Keratinocyte (primary cell): Measurements from ENCODE around the gene NXN. TPM values are rescaled to one million over a fixed set of nuclear protein-coding genes. Genes with fewer than 3 reads are reported as not detected.

Source experiments
- DNase-seq: peaks from one replicate; pipeline ENCODE4 v3.0.0-alpha.2; 2011; ENCODE audit warnings: low read depth, missing footprints, low spot score
- FAIRE-seq: peaks from 2 replicates; lab custom pipeline; 2011; peaks lifted over from hg19 to GRCh38; lab: Jason Lieb, UNC
- H2AFZ ChIP-seq: 2 replicates; pipeline ENCODE4 v1.6.0; 2012; ENCODE audit warnings: low read length, control low read depth, inconsistent platforms; ENCODE audit not compliant: control insufficient read depth
- H3K27ac ChIP-seq: 2 replicates; pipeline ENCODE4 v1.5.1; 2011; ENCODE audit warnings: low read length; ENCODE audit not compliant: control insufficient read depth, insufficient read depth
- H3K27me3 ChIP-seq: 3 replicates; pipeline ENCODE4 v1.6.0; 2011; ENCODE audit warnings: low read length; ENCODE audit not compliant: control insufficient read depth, insufficient read depth; ENCODE audit errors: extremely low read depth
- H3K36me3 ChIP-seq, 2 experiments: 2 replicates in 1 of 2; 3 replicates in 1 of 2; pipeline ENCODE4 v1.5.1; 2011; ENCODE audit warnings: low read length in 2 of 2, mild to moderate bottlenecking in 1 of 2; ENCODE audit not compliant: control insufficient read depth in 2 of 2, insufficient read depth in 2 of 2; ENCODE audit errors: extremely low read depth in 1 of 2
- H3K4me1 ChIP-seq: 3 replicates; pipeline ENCODE4 v1.5.1; 2011; ENCODE audit warnings: low read length; ENCODE audit not compliant: control insufficient read depth, insufficient read depth; ENCODE audit errors: extremely low read depth
- H3K4me2 ChIP-seq: 3 replicates; pipeline ENCODE4 v1.6.0; 2011; ENCODE audit warnings: low read depth, low read length; ENCODE audit not compliant: control insufficient read depth, insufficient read depth; ENCODE audit errors: extremely low read depth
- H3K4me3 ChIP-seq, 3 experiments: fragments of 200-600 bp in 1 of 3; sonication (generic) in 1 of 3; 2 replicates in 2 of 3; 3 replicates in 1 of 3; pipeline ENCODE4 v1.5.1; 2011 to 2016; ENCODE audit warnings: low read length in 3 of 3, mild to moderate bottlenecking in 3 of 3, control low read depth in 2 of 3, inconsistent platforms in 1 of 3, low read depth in 1 of 3, mixed read lengths in 1 of 3, mixed run types in 1 of 3, moderate library complexity in 1 of 3; ENCODE audit not compliant: control insufficient read depth in 2 of 3, insufficient read depth in 2 of 3; ENCODE audit errors: extremely low read depth in 1 of 3
- H3K79me2 ChIP-seq: 2 replicates; pipeline ENCODE4 v1.6.0; 2012; ENCODE audit warnings: low read length; ENCODE audit not compliant: control insufficient read depth, insufficient read depth
- H3K9ac ChIP-seq: 3 replicates; pipeline ENCODE4 v1.6.0; 2011; ENCODE audit warnings: low read length; ENCODE audit not compliant: control insufficient read depth, insufficient read depth; ENCODE audit errors: extremely low read depth
- H3K9me1 ChIP-seq: 3 replicates; pipeline ENCODE4 v1.6.0; 2011; ENCODE audit warnings: low read length; ENCODE audit not compliant: control insufficient read depth, insufficient read depth; ENCODE audit errors: extremely low read depth
- H3K9me3 ChIP-seq: 2 replicates; pipeline ENCODE4 v1.5.1; 2012; ENCODE audit warnings: low read depth, low read length; ENCODE audit not compliant: control insufficient read depth
- H4K20me1 ChIP-seq: 3 replicates; pipeline ENCODE4 v1.6.0; 2011; ENCODE audit warnings: low read length; ENCODE audit not compliant: control insufficient read depth, insufficient read depth; ENCODE audit errors: extremely low read depth
- EZH2 ChIP-seq: IDR thresholded peaks from one replicate; pipeline ENCODE4 v1.6.1; 2012; ENCODE audit warnings: inconsistent platforms, mild to moderate bottlenecking, low read length, moderate library complexity
- dilution Hi-C: fragments of 300-500 bp; cut with MboI; formaldehyde crosslinking; loops from one replicate; pipeline ENCODE4 v1.7.0; 2020; ENCODE audit warnings: low sequenced_read_pairs; ENCODE audit not compliant: extremely low pct_ligation_motif_present
- polyA plus RNA-seq, 5 experiments: library from polyadenylated mRNA; depleted of rRNA in 3 of 5; stranded (reverse) in 3 of 5; stranded (forward) in 1 of 5; unstranded in 1 of 5; fragments of >200 nt; gene quantifications; 1 replicate in 1 of 5; 2 replicates in 3 of 5; 3 replicates in 1 of 5; pipeline versions ENCODE4 v1.2.1 to v1.2.3, GENCODE V29; 2011 to 2012; ENCODE audit warnings: missing spikeins in 2 of 5, low read depth in 1 of 5, low replicate concordance in 1 of 5
- TF ChIP-seq, protein P1 (sequence below), 3 experiments: IDR thresholded peaks in 1 of 3; conservative IDR thresholded peaks in 1 of 3; optimal IDR thresholded peaks in 1 of 3; 2 replicates in 2 of 3; 3 replicates in 1 of 3; pipeline versions ENCODE3 to v1.5.1; 2011; ENCODE audit warnings: low read length in 3 of 3, mild to moderate bottlenecking in 3 of 3, moderate library complexity in 2 of 3, control low read depth in 1 of 3, inconsistent platforms in 1 of 3; ENCODE audit not compliant: insufficient read depth in 2 of 3; ENCODE audit errors: extremely low read depth in 1 of 3

Gene NXN
- polyA plus RNA-seq, 1 donor (not counting 4 experiments of a cell fraction or from before 2014, with no cell fraction given): 94.4 TPM

DNA sequence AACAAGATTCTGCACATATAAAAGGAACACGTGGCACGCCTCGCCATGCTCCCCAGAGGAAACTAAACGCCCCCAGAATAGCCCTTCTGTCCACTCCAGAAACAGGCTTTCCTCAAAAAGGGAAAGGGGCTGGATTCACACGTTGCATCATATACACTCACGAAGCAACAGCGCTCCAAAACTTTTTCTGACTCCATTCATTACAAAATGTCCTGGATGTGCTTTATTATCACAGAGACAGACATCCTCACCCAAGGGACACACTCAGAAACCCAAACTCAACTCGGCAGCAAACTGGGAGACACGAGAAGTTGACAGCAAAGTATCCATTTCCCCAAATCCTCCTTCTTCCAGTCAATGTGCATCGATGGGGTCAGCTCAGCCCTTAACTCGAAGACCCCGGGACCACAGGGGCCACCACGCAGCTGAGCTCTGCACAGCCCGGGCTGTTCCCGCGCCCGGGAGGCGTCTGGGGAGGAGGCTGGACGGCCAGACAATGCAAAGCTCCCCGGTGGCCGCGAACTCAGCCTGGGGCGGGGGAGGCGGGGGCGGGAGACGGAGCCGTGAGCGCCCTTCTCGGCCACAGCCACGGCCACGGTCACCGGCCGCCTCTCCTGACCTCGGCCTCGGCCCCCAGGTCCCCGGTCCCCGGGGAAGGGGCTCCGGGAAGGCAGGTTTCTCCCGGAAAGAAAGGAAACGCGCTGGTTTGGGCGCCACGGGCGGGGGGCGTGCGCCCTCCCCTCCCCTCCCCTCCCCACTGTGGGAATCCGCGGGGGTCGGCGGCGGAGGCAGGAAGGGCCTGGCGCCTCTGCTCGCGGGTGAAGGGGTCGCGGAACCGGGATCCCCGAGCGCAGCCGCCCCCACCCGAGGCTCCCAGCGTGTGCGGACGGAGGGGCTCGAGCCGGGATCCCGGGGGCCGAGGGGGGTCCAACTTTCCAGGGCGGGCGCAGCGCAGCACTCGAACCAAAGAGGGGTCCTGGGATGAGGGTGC is 1.2 kb downstream of the NXN start:
- no peak for DNase-seq
- peaks cover 54% of the 10 kb centered on the region for H3K79me2 ChIP-seq

DNA sequence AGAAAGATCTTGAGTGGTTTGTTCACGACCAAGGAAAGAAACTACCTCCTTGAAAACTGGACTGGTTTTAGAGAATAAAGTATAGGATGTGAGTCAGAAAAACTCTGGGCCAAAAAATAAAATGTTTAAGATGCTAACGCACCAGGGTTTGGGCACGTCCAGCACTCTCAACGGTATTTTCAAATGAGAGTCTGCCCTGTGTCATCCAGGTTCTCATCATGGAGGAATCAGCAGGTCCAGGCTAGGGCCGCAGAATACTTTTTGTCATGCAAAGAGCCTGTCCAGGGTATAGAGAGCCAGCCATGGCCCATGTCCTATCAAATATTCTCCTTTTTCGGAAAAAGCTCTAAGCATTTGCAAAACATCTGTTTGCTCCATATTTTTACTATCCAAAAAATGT is 2.4 kb downstream of the NXN start:
- no peak for DNase-seq
- FAIRE-seq: peak; percentile 83
- Histone ChIP-seq H3K9me3 (no peaks in the 10 kb centered on the region), H3K27ac (peak overlapping the region; percentile 89), H3K9ac (peak overlapping the region; percentile 92), H3K4me1 (peaks cover 58% of the 10 kb centered on the region), H3K4me2 (peak overlapping the region; percentile 95), H4K20me1 (peaks cover 5% of the 10 kb centered on the region), H3K4me3 (peak overlapping the region; percentile 91 to 97 (median 96)), H3K79me2 (peaks cover 58% of the 10 kb centered on the region), H3K27me3 (no peaks in the 10 kb centered on the region), H3K36me3 (no peaks in the 10 kb centered on the region), H2AFZ (no peak overlapping the region), H3K9me1 (no peaks in the 10 kb centered on the region)
- dilution Hi-C loops: loop anchor here (25.0 kb wide), 1 partner anchor 190 kb away; the partner anchor contains the start of genes GLOD4 and MRM3
- TF ChIP-seq, protein P1, sequence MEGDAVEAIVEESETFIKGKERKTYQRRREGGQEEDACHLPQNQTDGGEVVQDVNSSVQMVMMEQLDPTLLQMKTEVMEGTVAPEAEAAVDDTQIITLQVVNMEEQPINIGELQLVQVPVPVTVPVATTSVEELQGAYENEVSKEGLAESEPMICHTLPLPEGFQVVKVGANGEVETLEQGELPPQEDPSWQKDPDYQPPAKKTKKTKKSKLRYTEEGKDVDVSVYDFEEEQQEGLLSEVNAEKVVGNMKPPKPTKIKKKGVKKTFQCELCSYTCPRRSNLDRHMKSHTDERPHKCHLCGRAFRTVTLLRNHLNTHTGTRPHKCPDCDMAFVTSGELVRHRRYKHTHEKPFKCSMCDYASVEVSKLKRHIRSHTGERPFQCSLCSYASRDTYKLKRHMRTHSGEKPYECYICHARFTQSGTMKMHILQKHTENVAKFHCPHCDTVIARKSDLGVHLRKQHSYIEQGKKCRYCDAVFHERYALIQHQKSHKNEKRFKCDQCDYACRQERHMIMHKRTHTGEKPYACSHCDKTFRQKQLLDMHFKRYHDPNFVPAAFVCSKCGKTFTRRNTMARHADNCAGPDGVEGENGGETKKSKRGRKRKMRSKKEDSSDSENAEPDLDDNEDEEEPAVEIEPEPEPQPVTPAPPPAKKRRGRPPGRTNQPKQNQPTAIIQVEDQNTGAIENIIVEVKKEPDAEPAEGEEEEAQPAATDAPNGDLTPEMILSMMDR (optimal IDR thresholded peaks at IDR 0.05 in 1 of 3, IDR thresholded peaks at IDR 0.05 in 1 of 3, conservative IDR thresholded peaks at IDR 0.05 in 1 of 3; ENCODE audit: extremely low read depth in 1 of 3, insufficient read depth in 2 of 3, low read length in 3 of 3): no peak
- TF ChIP-seq EZH2: no peak

More for the DNA sequence above, 1.2 kb downstream of the NXN start:
- peak overlapping the region; percentile 91 to 97 (median 96) for H3K4me3 ChIP-seq
- TF ChIP-seq, protein P1 (optimal IDR thresholded peaks at IDR 0.05 in 1 of 3, IDR thresholded peaks at IDR 0.05 in 1 of 3, conservative IDR thresholded peaks at IDR 0.05 in 1 of 3; ENCODE audit: extremely low read depth in 1 of 3, insufficient read depth in 2 of 3, low read length in 3 of 3): no peak
- no peaks in the 10 kb centered on the region for H3K27me3 ChIP-seq
- peak overlapping the region; percentile 95 for H3K4me2 ChIP-seq
- no peaks in the 10 kb centered on the region for H3K36me3 ChIP-seq
- peaks cover 5% of the 10 kb centered on the region for H4K20me1 ChIP-seq
- H3K9ac ChIP-seq: peak overlapping the region; percentile 92
- H3K4me1 ChIP-seq: peaks cover 46% of the 10 kb centered on the region
- dilution Hi-C loops: loop anchor here (25.0 kb wide), 1 partner anchor 191 kb away; the partner anchor contains the start of genes GLOD4 and MRM3
- FAIRE-seq: peak; percentile 90
- H2AFZ ChIP-seq: no peak overlapping the region
- peak overlapping the region; percentile 89 for H3K27ac ChIP-seq
- no peaks in the 10 kb centered on the region for H3K9me1 ChIP-seq
- no peaks in the 10 kb centered on the region for H3K9me3 ChIP-seq
